Stimulated activated CD8-positive, alpha-beta memory T cell treated with anti-CD3 and anti-CD28 coated beads, Interleukin-15, amount 100 ng/mL, for 4 hours (primary cell): Measurements from ENCODE around the gene ABHD10.

Source experiments
- DNase-seq, 2 donors: peaks; one replicate each; pipeline ENCODE4 v3.0.0-alpha.2; 2020; ENCODE audit warnings: low read depth in 2 of 2

ABHD10 gene

DNA sequence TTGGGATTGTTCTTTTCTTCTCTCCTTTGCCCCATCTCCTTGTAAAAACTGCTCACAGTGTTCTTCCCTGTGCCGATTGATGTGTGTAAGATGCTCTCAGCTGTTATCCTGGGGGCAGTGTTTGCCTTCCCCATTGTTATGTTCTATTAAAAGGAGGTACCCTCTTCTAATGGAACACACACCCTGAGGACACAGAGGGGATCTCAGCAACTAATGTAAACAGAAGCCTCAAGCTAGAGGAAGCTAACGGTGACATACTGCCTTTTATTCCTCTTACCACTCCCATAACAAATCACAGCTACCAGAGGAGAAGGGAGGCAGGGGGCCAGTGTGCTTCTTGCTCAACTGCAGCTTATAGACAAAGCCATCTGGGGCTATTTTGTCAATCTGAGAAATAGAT, 22.1 kb downstream of the ABHD10 start:
- no peak for DNase-seq

DNA sequence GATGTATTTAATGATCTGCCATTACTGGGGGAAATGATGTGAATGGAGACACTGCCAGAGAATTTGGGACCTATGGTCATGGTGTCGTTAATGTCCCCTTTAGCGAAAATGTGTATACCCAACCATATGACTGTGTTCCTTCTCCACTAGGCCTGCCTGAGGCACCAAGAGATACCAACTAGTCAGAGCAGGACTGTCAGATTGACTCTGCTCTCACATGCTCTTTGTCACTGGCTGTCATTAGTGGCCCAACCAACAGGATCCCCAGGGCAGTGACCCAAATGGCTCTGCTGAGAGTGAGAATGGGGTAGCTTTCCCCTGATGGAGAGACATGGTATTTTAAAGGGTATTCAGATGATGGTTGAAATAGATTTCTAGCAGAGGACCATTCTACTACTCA, 22.7 kb downstream of the ABHD10 start:
- DNase-seq, result no peak

DNA sequence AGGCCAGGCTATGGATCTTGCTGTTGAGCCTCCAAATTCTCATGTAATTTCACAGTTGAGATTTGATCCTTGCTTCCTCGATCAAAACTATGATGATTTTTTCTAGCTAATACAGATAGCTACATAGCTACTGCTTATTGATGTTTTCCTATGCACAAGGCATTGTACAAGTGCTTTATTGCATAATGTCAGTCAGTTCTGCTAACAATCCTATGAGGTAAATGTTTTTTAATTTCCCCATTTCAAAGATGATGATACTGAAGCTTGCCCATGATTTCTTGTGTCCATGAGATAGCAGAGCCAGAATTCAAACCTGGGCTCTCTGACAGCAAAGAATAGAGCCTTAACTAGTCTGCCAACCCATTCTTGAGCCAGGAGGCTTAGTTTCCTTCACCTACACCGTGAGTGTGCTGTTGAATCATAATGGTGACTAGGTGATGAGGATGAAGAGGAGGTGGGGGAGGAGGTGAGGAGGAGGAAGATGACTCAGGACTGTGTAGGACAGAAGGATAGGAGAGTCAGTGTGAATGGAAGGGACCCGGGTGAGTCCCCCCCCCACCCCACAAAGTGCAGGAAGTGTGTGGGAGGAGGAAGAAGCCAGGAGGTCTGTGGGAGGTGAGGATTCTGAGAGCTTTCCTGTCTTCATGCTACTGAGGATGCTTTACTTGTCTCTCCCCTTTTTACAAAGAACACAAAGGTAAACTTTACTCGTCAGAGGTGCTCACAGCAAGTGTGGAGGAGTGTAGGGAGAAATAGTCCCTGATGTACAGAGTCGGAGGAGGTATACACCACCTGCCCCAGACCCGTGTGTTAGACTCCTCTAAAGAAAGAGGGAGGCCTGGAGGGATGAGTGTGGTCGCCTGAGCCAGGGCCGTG, 23.5 kb downstream of the ABHD10 start:
- DNase-seq, result peak; percentile 51 to 74

DNA sequence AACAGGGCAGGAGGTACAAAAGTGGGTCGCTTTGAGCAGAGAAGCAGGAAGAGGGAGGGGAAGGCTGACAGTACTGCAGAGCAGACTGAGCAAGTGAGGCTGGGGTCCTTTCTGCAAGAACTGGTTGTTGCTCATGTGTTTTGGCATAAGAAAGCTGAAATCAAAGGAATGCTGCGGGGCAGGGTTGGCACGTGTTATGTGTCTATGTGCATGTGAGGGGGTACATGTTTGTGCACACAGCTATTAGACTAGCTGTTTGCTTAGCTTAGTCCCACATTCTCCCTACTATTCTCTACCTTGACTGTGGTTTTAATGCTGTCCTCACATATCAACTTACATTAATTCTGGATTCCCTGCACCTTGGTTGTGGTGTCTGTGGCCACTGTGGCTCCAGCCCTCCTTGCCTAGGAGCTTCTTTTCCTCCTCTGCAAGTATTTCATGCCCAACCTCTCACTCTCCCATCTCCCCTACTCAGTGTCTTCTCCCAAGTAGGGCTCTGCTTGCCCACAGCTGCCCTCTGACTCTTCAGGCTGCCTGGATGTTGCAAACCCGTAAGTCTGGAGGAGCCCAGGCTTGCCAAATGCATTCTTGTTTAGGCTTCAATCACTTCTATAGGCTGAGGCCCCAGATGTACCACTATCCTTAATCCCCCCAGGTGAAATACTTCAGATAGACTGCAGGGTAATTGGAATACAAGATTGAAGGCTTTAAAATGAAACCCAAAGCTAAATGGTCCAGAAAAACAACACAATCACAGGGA, 24.7 kb downstream of the ABHD10 start:
- no peak for DNase-seq

DNA sequence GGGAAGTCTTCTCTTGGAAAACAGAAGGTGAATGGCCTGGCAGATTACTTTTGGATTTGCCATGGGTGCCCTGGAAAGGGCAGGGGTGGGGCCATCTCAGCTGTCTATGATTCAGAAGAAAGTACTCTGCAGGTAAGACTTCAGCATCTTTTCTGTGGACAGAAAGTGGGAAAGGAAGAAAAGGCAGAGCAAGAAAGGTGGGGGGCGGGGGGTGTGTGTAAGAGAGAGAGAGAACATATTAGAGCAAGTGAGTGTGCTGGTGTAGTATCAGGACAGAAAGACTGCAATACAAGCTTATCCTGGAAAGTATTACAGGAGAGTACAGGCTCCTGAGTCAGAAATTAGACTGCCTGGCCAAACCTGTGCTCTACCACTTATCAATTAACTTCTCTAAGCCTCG, 25.4 kb downstream of the ABHD10 start:
- DNase-seq, result no peak

DNA sequence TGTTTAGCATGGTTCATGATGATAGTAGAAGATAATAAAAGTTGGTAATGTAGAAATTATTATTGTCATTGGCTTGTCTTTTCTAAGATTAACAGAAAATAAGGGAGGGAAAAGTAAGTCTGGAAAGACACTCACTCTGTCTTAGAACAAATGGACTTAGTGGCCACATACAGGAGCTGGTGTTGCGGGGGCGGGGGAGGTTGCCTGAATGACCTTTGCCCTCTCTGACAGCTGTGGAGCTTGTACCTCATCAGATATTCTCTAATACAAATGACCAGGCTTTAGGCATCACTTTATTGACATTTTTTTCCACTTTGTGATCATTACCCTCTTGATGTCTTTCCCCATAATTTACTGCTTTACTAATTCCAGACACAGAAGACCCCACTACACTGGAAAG, 25.8 kb downstream of the ABHD10 start:
- no peak for DNase-seq

DNA sequence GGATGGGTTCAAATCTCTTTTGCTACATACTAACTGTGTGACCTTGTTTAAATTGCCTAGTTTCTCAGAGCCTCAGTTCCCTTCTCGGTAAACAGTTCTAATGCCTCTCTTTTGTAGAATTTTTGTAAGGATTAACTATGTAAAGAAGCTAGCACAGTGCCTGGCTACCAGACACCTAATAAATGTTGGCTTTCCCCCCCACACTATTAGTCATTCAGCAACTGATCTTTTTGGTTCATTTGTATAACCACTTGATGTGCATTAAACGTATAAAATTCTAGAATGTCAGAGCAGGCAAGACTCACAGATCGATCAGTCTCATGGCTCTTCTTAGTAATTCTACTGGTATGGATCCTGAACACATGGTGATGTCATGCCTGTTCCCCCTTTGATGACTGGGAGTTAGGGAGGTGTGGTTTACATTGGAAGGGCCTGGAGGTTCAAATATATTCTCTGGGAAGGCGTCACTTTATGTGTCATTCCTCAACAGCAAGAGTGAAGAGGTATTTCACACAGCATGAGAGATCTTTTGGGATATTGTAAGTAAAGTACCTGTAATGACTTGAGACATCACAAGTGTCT, 26.4 kb downstream of the ABHD10 start:
- no peak for DNase-seq

DNA sequence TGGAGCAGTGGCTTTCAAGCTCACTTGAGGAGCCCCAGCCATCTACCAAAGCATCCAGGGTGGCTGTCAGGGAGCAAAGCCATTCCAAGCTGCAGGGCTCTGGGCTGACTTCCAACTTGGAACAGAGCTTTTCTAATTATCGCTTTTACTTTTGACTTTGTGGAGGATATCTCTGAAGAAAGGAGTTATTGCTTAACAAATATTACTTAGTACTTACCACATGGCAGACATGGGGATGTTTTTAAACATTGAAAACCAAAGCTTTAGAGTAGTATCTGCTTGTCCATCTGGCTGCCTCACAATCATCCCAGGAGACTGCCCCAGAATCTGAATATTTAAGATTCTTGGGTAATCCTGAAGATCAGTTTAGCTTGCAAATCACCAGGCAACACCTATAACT, 28.8 kb downstream of the ABHD10 start:
- DNase-seq, result no peak

DNA sequence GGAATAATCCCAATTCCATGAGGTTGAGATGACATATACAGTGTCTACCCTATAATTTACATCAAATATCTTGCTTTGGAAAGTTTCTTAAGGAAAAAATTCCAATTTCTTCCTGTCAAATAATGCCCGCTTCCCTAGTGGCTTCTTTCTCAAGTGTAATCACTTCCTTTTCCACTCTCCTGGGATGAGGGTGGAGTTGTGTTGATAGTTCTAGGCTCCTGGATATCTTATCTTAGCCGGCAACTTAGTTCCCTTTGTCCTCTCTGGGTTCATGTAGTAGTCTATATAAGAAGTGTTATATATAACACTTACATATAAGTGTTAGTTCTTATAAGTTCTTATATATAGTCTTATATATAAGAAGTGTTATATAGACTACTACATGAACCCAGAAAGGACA, 30.8 kb downstream of the ABHD10 start:
- DNase-seq, result no peak

DNA sequence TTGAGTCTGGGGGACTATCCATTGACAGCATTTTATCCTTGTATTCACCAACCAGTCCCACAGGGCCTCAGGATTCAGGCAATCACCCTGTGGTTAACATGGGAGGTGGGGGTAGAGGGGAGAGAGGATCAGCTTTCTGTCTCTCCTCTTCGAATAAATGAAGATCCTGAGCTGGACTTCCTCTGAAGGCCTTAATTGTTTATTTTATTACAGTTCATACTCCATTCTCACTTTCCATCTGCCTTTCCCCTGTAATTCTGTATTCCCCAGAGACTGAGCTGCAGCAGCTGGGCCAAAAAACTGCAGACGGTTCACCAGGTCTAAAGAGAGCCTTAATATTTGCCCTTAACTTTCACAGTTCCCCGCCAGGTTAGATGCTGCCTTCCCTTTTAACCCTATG, 31.8 kb downstream of the ABHD10 start:
- DNase-seq, result no peak

DNA sequence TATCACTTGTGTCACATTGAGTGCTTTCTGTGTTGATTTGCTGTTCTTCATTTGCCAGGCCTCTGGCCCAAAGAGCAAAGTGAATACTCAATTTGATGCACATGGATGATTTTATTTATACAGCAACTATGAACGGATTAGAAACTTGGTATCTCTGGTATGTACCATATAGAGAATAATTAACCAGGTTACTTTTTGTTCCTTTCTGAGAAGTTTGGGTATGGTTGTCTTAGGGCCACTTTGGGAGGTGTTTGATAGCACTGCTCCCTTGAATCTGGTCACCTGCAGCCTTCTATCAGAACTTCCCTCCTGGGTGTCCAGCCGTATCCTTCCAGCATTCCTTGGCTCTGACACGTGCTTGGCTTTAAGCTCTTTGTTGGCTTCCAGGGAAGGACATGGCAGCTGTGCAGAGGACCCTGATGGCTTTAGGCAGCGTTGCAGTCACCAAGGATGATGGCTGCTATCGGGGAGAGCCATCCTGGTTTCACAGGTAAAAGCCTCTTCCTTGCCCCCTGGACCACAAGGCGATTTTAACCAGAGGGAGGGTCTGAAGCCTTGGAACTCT, 32.6 kb downstream of the ABHD10 start:
- DNase-seq, result no peak

DNA sequence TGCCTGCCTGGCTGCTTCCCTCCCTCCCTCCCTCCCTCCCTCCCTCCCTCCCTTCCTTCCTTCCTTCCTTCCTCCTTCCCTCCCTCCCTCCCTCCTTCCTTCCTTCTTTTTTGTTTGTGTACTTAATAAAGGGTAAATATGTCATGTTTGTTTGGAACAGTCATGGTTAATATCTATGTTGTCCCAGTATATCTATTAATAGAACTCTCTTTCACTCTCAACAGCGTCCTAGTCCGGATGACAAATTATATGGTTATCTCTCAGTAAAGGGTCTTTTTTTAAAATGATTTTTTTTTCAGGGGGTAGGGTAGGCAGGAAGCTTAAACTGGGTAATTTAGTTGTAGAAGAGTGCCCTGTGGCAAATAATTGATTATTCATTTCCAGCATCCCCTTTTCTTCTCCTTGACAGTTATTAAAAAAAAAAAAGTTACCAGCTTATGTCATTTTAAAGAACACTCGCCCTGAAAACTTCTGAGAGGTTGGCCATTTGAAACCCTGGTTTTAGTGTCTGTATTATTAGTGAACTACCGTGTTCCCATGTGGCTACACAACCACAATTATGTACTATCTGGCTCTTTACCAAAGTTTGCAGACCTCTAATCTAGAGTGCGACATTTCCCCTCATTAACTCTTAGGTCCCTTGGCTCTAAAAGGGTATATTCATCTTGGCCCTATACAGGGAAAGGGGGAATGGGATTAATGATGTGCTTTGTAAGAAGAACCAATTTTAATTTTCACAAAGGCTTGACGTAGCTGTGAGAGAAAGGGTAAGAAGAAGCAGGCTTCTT, 33.6 kb downstream of the ABHD10 start:
- no peak for DNase-seq

DNA sequence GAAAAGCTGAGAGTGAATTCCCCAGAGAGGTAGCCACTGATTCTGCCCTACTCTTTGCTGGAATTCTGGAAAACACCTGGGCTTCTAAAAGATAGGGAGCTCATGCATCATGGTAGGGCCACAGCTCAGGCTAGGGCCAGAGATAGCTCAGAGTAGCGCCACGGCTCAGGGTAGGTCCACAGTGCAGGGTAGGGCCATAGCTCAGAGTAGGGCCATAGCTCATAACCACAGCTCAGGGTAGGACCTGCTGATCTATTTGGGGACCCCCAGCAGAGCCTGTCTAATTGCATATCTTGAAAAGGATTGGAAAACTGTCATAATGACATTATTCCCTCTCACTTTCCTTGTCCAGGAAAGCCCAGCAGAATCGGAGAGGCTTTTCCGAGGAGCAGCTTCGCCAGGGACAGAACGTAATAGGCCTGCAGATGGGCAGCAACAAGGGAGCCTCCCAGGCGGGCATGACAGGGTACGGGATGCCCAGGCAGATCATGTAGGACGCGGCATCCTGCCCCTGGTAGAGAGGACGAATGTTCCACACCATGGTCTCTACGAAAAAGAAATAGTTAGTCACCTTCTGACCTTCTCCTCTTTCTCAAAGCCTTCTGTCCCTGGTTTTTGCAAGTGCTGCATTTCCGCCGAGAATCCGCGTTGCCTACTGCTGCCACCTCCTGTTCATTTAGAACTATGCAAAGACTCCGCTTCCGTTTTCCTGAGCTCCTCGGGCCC, 34.4 kb downstream of the ABHD10 start:
- DNase-seq, result peak; percentile 27 to 33

DNA sequence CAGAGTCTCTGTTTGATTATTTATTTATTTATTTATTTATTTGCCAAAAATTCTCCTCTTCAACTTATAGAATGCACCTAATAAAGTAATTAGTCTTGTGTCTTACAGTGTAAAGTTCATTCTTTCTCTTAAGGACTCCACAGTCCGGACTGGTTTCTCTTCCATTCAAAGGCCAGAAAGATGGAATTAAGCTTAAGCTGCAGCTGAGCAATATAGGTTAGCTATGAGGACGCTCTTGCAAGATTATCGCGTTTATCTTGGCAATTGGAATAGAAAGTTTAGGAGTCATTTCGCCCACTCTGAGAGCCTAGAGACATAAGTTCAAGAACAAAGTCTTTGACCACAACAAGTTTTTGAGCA, 34.9 kb downstream of the ABHD10 start:
- no peak for DNase-seq

DNA sequence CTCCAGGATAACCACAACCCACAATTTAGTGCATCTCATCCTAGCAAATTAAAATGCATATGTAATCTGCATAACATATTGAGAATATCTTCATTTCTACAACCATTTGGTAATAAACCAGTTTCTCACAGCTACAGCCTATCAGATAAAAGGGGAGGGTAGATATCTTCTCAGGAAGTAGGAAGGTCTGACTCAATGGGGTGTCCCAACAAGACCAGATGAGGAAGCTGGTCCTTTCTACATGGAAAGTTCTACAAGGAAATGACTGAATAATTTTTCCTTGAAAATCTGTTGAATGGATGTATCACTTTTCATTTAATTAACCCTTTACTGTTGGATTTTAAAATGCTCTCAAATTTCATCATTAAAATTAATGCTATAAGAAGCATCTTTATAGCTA, 38.3 kb downstream of the ABHD10 start:
- no peak for DNase-seq

DNA sequence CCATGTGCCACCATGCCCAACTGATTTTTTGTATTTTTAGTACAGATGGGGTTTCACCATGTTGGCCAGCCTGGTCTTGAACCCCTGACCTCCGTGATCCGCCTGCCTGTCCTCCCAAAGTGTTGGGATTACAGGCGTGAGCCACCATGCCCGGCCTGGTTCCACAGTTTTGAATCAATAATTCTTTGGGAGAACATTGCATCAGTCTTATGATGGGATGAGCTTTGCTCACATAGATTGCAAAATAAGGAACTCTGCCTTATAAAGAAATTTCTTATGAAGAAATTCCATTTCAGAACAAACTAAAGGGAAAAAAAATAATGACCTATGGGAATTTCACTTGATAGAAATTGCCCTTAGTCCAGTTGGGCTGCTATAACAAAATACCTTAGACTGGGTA, 39.9 kb downstream of the ABHD10 start:
- no peak for DNase-seq

DNA sequence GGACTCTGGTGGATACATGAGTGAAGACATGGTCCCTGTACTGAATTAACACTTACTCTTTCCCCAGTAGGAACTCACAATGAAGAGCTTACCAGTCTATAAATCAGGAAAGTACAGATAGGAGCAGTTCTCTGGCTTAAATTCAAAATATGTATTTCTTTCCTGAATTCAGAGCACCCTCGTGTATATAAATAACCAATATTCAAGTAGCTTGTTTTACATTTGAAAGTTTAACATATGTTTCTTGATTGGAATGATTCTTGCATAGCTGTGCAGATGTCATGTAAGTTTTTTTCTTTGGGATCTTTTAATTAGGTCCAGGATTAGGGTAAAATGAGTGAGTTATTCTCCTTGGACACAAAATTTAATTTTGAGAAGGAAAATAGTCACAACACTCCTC, 40.9 kb downstream of the ABHD10 start:
- no peak for DNase-seq

DNA sequence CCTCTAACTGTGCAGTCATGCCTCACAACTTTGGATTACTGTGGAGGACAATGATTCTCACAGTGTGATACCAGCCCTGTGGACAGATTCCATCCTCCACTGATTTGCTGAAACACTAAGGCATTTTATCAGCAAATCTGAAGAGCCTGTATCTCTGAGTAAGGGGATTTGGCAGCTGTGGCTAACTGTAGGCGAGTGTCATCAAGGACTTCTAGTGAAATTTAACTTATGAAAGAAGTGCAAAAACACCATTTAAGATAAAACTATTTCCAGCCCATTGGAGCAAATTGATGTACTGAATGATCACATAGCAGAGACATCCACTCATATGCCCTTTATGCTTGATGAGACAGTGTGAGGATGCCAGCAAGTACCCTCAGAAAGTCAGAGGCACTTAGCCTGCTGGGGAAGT, 41.9 kb downstream of the ABHD10 start:
- DNase-seq, result no peak

DNA sequence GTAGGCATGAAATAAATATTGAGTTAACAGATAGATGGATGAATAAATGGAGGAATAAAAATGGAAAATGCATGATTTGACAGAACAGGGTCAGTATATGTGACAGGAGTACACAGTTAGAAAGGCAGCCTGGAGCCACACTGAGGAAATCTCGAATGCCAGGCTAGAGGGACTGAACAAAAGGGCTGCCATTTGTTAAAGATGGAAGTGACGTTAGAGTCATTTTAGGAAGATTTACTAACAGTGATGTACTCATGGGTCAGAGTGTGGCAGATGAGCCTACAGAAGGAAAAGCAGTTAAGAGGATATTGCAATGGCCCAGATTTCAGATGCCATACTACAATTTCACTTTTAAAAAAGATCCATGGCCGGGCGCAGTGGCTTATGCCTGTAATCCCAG, 48.3 kb downstream of the ABHD10 start:
- no peak for DNase-seq

DNA sequence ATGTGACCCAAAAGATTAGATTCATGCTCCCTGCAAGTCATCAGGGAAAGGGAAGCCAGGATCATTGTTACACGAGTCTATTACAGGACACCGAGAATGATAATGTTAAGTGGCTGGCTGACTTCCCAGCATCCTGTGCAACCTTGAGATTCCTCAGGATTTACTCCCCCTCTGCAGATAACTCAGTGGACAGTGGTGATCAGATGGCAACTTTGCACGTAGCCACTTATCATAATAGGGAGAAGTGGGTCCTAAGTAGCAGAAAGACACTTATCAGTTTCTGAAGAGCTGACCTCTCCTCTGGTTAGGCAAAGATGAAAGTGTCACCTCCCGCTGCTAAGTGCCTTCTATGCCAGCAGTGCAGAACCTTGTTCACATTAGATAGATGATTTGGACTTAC, 49.0 kb downstream of the ABHD10 start:
- no peak for DNase-seq

DNA sequence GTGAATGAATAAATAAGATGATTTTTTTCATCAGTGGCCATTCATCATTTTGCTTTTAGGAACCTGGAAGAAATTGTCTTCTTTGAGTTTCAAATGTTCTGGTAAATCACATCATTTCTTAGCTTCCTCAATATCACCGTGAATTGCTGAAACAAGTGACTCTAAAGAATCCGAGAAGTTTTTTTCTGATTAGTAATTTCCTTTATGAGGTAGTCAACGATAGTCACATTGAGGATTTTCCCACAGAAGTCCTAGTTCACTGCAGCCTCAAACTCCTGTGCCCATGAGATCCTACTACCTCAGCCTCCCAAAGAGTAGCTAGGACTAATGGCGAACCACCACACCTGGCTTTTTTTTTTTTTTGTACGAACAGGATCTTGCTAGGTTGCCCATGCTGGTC, 52.1 kb downstream of the ABHD10 start:
- DNase-seq, result no peak
